Right hindlimb (tissue), 1 donor: ENCODE data around the gene AHCYL2.
A peak's percentile ranks its signal among the peaks of the same experiment; 100 is the strongest.
"Not testable (repeated sequence)": the region's sequence is repeated elsewhere in the genome, so short reads cannot be mapped to it uniquely, and the experiment has no call there.

Source experiments
- DNase-seq: peaks from one replicate; pipeline ENCODE4 v3.0.0-alpha.2; 2018

The AHCYL2 gene

GRCh38 chr7:129356176-129356575 is 131.3 kb downstream of the AHCYL2 start:
- no peak for DNase-seq

GRCh38 chr7:129359176-129359575 is 134.3 kb downstream of the AHCYL2 start:
- DNase-seq = no peak

GRCh38 chr7:129359638-129360037 is 134.8 kb downstream of the AHCYL2 start:
- DNase-seq = no peak

- DNase-seq = no peak
Measured at GRCh38 chr7:129361771-129362170, 136.9 kb downstream of the AHCYL2 start.

- no peak for DNase-seq
Measured at GRCh38 chr7:129362496-129362895, 137.7 kb downstream of the AHCYL2 start.

- DNase-seq = no peak
Measured at GRCh38 chr7:129367349-129367699, 142.5 kb downstream of the AHCYL2 start.

GRCh38 chr7:129367700-129368388 is 143.0 kb downstream of the AHCYL2 start:
- peak; percentile 70 for DNase-seq

GRCh38 chr7:129368389-129368986 is 143.7 kb downstream of the AHCYL2 start:
- no peak for DNase-seq

- DNase-seq = not testable (repeated sequence)
Measured at GRCh38 chr7:129369447-129369846, 144.6 kb downstream of the AHCYL2 start.

GRCh38 chr7:129370812-129371211 is 146.0 kb downstream of the AHCYL2 start:
- no peak for DNase-seq

GRCh38 chr7:129371487-129371886 is 146.7 kb downstream of the AHCYL2 start:
- DNase-seq = no peak

GRCh38 chr7:129373651-129374428 is 149.0 kb downstream of the AHCYL2 start:
- DNase-seq = no peak

GRCh38 chr7:129375141-129375938 is 150.5 kb downstream of the AHCYL2 start:
- DNase-seq = no peak

- DNase-seq = no peak
Measured at GRCh38 chr7:129376076-129376777, 151.4 kb downstream of the AHCYL2 start.

GRCh38 chr7:129376778-129377700 is 152.2 kb downstream of the AHCYL2 start:
- DNase-seq = no peak

GRCh38 chr7:129381710-129382484 is 157.1 kb downstream of the AHCYL2 start:
- no peak for DNase-seq

- DNase-seq = no peak
Measured at GRCh38 chr7:129383542-129384132, 158.8 kb downstream of the AHCYL2 start.

- no peak for DNase-seq
Measured at GRCh38 chr7:129385116-129385515, 160.3 kb downstream of the AHCYL2 start.

GRCh38 chr7:129385598-129385997 is 160.8 kb downstream of the AHCYL2 start:
- DNase-seq = no peak

- no peak for DNase-seq
Measured at GRCh38 chr7:129386506-129386905, 161.7 kb downstream of the AHCYL2 start.
